K562 (cell line): ENCODE measurements around the gene KCNQ2. TPM values are rescaled to one million over a fixed set of nuclear protein-coding genes. Genes with fewer than 3 reads are reported as not detected.

Experiments used
- CTCFL ChIP-seq: IDR thresholded peaks from 2 replicates; pipeline ENCODE4 v1.6.1; 2011; ENCODE audit warnings: borderline replicate concordance, low read depth, mild to moderate bottlenecking, moderate library complexity, low read length; ENCODE audit not compliant: insufficient read depth, poor library complexity, severe bottlenecking
- CXXC5 ChIP-seq: fragments of 250-450 bp; sonication (Bioruptor Pico); IDR thresholded peaks from 2 replicates; pipeline ENCODE4 v1.8.0; 2022; ENCODE audit warnings: inconsistent platforms, mild to moderate bottlenecking, moderate library complexity
- ETV5 ChIP-seq: sonication (generic); formaldehyde crosslinking; IDR thresholded peaks from 2 replicates; pipeline ENCODE4 v1.4.0; 2020; ENCODE audit warnings: low read depth, mild to moderate bottlenecking, missing genetic modification reagents
- HDAC3 ChIP-seq: fragments of 450-650 bp; IDR thresholded peaks from 2 replicates; pipeline ENCODE4 v1.6.1; 2018; ENCODE audit warnings: borderline replicate concordance, mild to moderate bottlenecking, moderate library complexity; ENCODE audit not compliant: partially characterized antibody
- HOXB6 ChIP-seq: fragments of 250-450 bp; sonication (Bioruptor Pico); IDR thresholded peaks from 2 replicates; pipeline ENCODE4 v1.5.1; 2022; ENCODE audit warnings: mild to moderate bottlenecking, borderline replicate concordance
- KAT2B ChIP-seq: IDR thresholded peaks from one replicate; pipeline ENCODE4 v1.6.1; 2012; ENCODE audit warnings: low read depth, mild to moderate bottlenecking, control low read depth, inconsistent platforms, low read length, moderate library complexity
- NR0B1 ChIP-seq: fragments of 450-650 bp; IDR thresholded peaks from one replicate; pipeline ENCODE4 v1.6.1; 2018; ENCODE audit warnings: mild to moderate bottlenecking, moderate library complexity; ENCODE audit not compliant: partially characterized antibody
- PHF20 ChIP-seq: fragments of 450-650 bp; IDR thresholded peaks from 2 replicates; pipeline ENCODE4 v1.6.1; 2018; ENCODE audit not compliant: partially characterized antibody
- RFX5 ChIP-seq: IDR thresholded peaks from 2 replicates; pipeline ENCODE4 v1.6.1; 2011; ENCODE audit warnings: low read depth, mild to moderate bottlenecking, improper control_type of control experiment, low read length
- RUNX1 ChIP-seq: sonication (generic); IDR thresholded peaks from 2 replicates; pipeline ENCODE4 v1.6.1; 2016; ENCODE audit warnings: antibody characterized with exemption, low read depth
- SRF ChIP-seq, 2 experiments: fragments of 250-450, 450-650 bp in 1 of 2; sonication (Bioruptor Pico) in 1 of 2; sonication (generic) in 1 of 2; formaldehyde crosslinking; IDR thresholded peaks; 2 replicates each; pipeline versions ENCODE4 v1.5.0 to v1.5.1; 2020 to 2022; ENCODE audit warnings: mild to moderate bottlenecking in 1 of 2, missing genetic modification reagents in 1 of 2
- ZBTB5 ChIP-seq: fragments of 450-650 bp; IDR thresholded peaks from 2 replicates; pipeline ENCODE4 v1.6.1; 2017; ENCODE audit warnings: antibody characterized with exemption
- polyA plus RNA-seq, 8 experiments: library from polyadenylated mRNA; depleted of rRNA in 4 of 8; stranded (reverse) in 5 of 8; unstranded in 3 of 8; fragments of >200 nt; fragmentation: Nextera tagmentation in 2 of 8; fragmentation: Illumina TruSeq in 1 of 8; extraction: Ambion mirVana in 2 of 8; extraction: Trizol in 1 of 8; gene quantifications; 2 replicates each; pipeline versions ENCODE4 v1.2.1 to v1.2.3, GENCODE V29; 2011 to 2014; ENCODE audit warnings: inconsistent platforms in 1 of 8, missing spikeins in 1 of 8
- total RNA-seq, 7 experiments: library from RNA; depleted of rRNA in 6 of 7; stranded (reverse); fragments of >200 nt in 6 of 7; fragmentation: Illumina TruSeq in 2 of 7; extraction: Trizol in 2 of 7; gene quantifications; 2 replicates each; pipeline versions ENCODE4 v1.2.1 to v1.2.3, GENCODE V29; 2011 to 2021; ENCODE audit warnings: low replicate concordance in 1 of 7

Gene KCNQ2
- total and polyA plus RNA-seq, 9 of the 15 experiments (the other 6 are each of a cell fraction or from before 2014, with no cell fraction given), result 0.13 to 0.16 TPM; not detected in 7

GRCh38 chr20:63379296-63379695 is 93.2 kb downstream of the KCNQ2 start (continued):
- TF ChIP-seq CTCFL, result no peak
- no peak for TF ChIP-seq HOXB6
- no peak for TF ChIP-seq ETV5 (CRISPR knock-in tag)
- no peak for TF ChIP-seq PHF20
- TF ChIP-seq HDAC3, result no peak
- TF ChIP-seq CXXC5 (CRISPR knock-in tag), result no peak
- no peak for TF ChIP-seq ZBTB5
- no peak for TF ChIP-seq NR0B1
- TF ChIP-seq RUNX1, result no peak
- no peak for TF ChIP-seq SRF (CRISPR knock-in tag; IDR thresholded peaks at IDR 0.05)
- TF ChIP-seq RFX5, result no peak
- TF ChIP-seq KAT2B, result no peak
